Erythroblast (primary cell): ENCODE measurements around the gene LSM12.

Experiments used
- GATA1 ChIP-seq: IDR thresholded peaks from 2 replicates; pipeline ENCODE4 v1.6.1; 2011; ENCODE audit warnings: low read depth, mild to moderate bottlenecking, control low read depth, low read length, moderate library complexity
- POLR2A ChIP-seq: IDR thresholded peaks from 2 replicates; pipeline ENCODE4 v1.6.1; 2011; ENCODE audit warnings: mild to moderate bottlenecking, low read length

DNA sequence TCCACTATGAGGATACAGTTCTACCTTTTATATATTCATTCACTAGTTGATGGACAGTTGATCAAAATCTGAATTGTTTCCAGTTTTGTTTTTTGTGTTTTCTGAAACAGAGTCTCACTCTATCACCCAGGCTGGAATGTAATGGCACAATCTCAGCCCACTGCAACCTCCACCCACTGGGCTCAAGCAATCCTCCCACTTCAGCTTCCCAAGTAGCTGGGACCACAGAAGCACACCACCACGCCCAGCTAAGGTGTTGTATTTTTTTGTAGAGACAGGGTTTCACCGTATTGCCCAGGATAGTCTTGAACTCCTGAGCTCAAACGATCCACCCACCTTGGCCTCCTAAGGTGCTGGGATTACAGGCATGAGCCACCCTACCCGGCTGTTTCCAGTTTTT, 21.0 kb downstream of the LSM12 start:
- no peak for TF ChIP-seq POLR2A
- TF ChIP-seq GATA1: no peak
